ENCODE data around the gene KLHL26.

KLHL26 gene

DNA sequence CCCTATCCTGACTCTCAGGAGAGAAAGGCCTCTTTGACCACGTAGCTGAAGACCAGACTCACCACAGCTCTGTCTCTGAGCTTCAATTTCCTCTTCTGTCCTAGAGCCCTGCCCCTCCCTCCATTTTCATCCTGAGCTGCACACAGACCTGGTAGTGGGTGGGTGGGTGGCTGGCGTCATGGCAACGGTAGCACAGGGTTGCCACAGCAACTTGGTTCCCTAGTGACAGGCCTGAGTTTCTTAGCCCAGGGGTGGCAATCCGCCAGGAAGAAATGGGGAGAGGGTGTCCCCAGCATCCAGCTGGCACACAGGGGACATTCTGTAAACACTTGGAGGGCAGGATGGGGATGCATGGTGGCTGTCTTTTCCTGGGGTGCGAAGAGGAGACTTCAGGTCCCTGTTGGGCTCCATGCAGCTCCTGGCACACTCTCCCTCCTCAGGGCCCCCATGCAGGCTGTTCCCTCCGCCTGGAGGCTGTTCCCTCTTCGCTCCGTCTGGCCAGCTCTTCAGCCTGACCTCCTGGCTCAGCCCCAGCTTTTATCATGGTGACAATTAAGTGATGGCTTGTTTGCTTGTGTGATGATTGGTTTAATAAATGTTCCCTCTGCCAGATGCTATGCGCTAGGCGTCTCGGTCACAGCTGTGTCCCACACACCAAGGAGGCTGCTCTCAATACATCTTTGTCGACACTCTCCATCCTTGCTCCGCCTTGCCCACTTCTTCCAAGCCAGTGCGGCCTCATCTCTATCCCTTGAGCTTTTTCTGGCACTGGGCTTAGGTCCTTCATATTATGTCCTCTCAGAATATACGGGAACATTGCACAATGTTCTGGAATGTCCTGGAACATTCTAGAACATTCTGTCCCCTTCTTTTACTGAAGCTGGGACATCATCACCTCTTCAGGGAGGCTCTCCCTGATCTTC is 7.4 kb upstream of the KLHL26 start:
- DNase-seq: no peak
- Histone ChIP-seq H3K9me2 (replicated peaks; ENCODE audit: insufficient read depth, low read length) (no peaks in the 10 kb centered on the region), H3K4me1 (ENCODE audit: low read length) (peaks cover 6% of the 10 kb centered on the region; the same call in 1 of the 2 replicates), H3F3A (ENCODE audit: insufficient read depth, low read length) (no peaks in the 10 kb centered on the region), H3K36me3 (replicated peaks; ENCODE audit: insufficient read depth, low read length) (no peaks in the 10 kb centered on the region), H3K9ac (ENCODE audit: low read length) (no peak overlapping the region), H3K79me2 (ENCODE audit: low read length) (no peaks in the 10 kb centered on the region), H3K27me3 (replicated peaks; ENCODE audit: insufficient read depth, low read length) (peaks cover 15% of the 10 kb centered on the region), H3K9me3 (replicated peaks; ENCODE audit: insufficient read depth, low read length) (no peaks in the 10 kb centered on the region), H3K4me2 (ENCODE audit: low read depth, low read length) (no peak overlapping the region), H3K4me3 (ENCODE audit: low read length) (no peak overlapping the region), H2AFZ (ENCODE audit: low read length) (no peak overlapping the region), H4K20me1 (ENCODE audit: insufficient read depth, low read length) (no peaks in the 10 kb centered on the region), H3K27ac (ENCODE audit: low read length) (no peak overlapping the region)
- TF ChIP-seq EZH2 (optimal IDR thresholded peaks at IDR 0.05; ENCODE audit: low read depth, low read length) (no peak), EZH2phosphoT487 (IDR thresholded peaks at IDR 0.05; ENCODE audit: low read length) (no peak)
- TF ChIP-seq, protein P1, sequence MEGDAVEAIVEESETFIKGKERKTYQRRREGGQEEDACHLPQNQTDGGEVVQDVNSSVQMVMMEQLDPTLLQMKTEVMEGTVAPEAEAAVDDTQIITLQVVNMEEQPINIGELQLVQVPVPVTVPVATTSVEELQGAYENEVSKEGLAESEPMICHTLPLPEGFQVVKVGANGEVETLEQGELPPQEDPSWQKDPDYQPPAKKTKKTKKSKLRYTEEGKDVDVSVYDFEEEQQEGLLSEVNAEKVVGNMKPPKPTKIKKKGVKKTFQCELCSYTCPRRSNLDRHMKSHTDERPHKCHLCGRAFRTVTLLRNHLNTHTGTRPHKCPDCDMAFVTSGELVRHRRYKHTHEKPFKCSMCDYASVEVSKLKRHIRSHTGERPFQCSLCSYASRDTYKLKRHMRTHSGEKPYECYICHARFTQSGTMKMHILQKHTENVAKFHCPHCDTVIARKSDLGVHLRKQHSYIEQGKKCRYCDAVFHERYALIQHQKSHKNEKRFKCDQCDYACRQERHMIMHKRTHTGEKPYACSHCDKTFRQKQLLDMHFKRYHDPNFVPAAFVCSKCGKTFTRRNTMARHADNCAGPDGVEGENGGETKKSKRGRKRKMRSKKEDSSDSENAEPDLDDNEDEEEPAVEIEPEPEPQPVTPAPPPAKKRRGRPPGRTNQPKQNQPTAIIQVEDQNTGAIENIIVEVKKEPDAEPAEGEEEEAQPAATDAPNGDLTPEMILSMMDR (IDR thresholded peaks at IDR 0.05; ENCODE audit: low read length): no peak

DNA sequence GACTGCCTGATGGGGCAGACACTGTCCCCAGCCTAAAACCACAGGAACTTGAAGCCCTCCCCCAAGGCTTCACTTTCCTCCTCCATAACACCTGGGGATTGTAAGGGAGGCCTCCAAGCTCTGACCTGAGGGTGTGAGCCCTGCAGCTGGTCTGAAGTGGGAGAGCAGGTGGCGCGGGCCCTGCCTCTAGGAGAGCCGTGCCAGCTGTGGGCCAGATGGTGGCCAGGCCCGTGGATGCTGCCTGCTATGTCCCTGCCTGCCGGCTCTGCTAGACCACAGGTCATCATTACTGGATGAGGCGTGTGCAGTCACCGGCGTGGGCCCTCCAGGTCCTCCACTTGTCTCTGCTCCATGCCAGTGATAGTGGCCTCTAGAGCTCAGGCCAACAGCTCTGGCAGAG is 3.5 kb upstream of the KLHL26 start:
- no peak overlapping the region for H3K27ac ChIP-seq (ENCODE audit: low read length)
- DNase-seq: peak; percentile 55
- no peaks in the 10 kb centered on the region for H3K9me3 ChIP-seq (replicated peaks; ENCODE audit: insufficient read depth, low read length)
- H3F3A ChIP-seq (ENCODE audit: insufficient read depth, low read length): no peaks in the 10 kb centered on the region
- H3K4me1 ChIP-seq (ENCODE audit: low read length): peaks cover 22% of the 10 kb centered on the region
- H2AFZ ChIP-seq (ENCODE audit: low read length): no peak overlapping the region
- no peak overlapping the region for H3K4me3 ChIP-seq (ENCODE audit: low read length)
- H3K36me3 ChIP-seq (replicated peaks; ENCODE audit: insufficient read depth, low read length): no peaks in the 10 kb centered on the region
- H3K79me2 ChIP-seq (ENCODE audit: low read length): peaks cover 15% of the 10 kb centered on the region
- H3K4me2 ChIP-seq (ENCODE audit: low read depth, low read length): no peak overlapping the region
- H3K9ac ChIP-seq (ENCODE audit: low read length): no peak overlapping the region
- H3K27me3 ChIP-seq (replicated peaks; ENCODE audit: insufficient read depth, low read length): peaks cover 9% of the 10 kb centered on the region
- no peaks in the 10 kb centered on the region for H4K20me1 ChIP-seq (ENCODE audit: insufficient read depth, low read length)
- TF ChIP-seq, protein P1 (IDR thresholded peaks at IDR 0.05; ENCODE audit: low read length): no peak
- no peak for TF ChIP-seq EZH2 (optimal IDR thresholded peaks at IDR 0.05; ENCODE audit: low read depth, low read length)
- TF ChIP-seq EZH2phosphoT487 (IDR thresholded peaks at IDR 0.05; ENCODE audit: low read length): no peak
- H3K9me2 ChIP-seq (replicated peaks; ENCODE audit: insufficient read depth, low read length): no peaks in the 10 kb centered on the region

DNA sequence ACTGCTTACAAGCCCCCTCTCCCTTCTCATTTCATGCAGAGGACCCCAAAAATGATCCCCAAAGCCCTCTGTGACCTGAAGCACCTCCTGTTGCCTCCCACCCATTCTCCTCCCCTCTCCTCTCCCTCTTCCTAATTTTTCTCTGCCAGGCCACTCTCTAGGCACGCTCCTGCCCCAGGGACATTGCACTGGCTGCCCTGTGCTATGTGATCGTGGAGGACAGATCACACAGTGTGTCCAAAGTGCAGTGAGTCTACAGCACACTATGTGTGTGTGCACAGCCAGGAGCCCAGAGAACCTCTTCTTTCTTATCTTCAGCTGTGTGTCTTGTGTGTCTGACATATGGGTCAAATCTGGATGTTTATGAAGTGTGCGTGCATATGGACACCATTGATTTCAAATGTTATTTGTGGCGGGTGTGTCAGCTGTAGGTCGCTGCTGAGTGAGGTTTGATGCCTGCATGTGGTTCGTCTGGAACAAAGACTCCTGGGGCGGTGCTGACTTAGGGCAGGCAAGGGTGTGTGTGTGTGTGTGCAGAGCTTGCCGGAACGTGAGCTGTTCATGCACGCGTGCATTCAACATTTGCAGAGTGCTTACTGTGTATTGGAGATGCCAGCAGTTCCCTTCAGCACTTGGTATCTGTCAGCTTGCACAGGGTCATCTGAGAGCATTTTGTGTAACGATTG is 2.1 kb upstream of the KLHL26 start:
- TF ChIP-seq EZH2 (optimal IDR thresholded peaks at IDR 0.05; ENCODE audit: low read depth, low read length): no peak
- TF ChIP-seq, protein P1 (IDR thresholded peaks at IDR 0.05; ENCODE audit: low read length): no peak
- TF ChIP-seq EZH2phosphoT487 (IDR thresholded peaks at IDR 0.05; ENCODE audit: low read length): no peak
- Histone ChIP-seq H3K4me2 (ENCODE audit: low read depth, low read length) (no peak overlapping the region), H3K27ac (ENCODE audit: low read length) (no peak overlapping the region), H3K4me3 (ENCODE audit: low read length) (no peak overlapping the region), H3K36me3 (replicated peaks; ENCODE audit: insufficient read depth, low read length) (no peaks in the 10 kb centered on the region), H3K9me3 (replicated peaks; ENCODE audit: insufficient read depth, low read length) (no peaks in the 10 kb centered on the region), H3K79me2 (ENCODE audit: low read length) (peaks cover 23% of the 10 kb centered on the region), H3K9ac (ENCODE audit: low read length) (no peak overlapping the region), H3K27me3 (replicated peaks; ENCODE audit: insufficient read depth, low read length) (no peaks in the 10 kb centered on the region), H4K20me1 (ENCODE audit: insufficient read depth, low read length) (no peaks in the 10 kb centered on the region), H3F3A (ENCODE audit: insufficient read depth, low read length) (no peaks in the 10 kb centered on the region), H3K4me1 (ENCODE audit: low read length) (peaks cover 23% of the 10 kb centered on the region), H3K9me2 (replicated peaks; ENCODE audit: insufficient read depth, low read length) (no peaks in the 10 kb centered on the region), H2AFZ (ENCODE audit: low read length) (no peak overlapping the region)
- no peak for DNase-seq

Measured in MM.1S (cell line).